Mammary epithelial cell (primary cell): ENCODE data around the gene SNRPD3.

ENCODE experiments used
- EZH2 ChIP-seq: IDR thresholded peaks from 2 replicates; pipeline ENCODE4 v1.6.1; 2012; ENCODE audit warnings: low read length, inconsistent platforms, borderline replicate concordance
- TF ChIP-seq, protein P1 (sequence below), 2 donors: IDR thresholded peaks in 1 of 2; conservative IDR thresholded peaks in 1 of 2; 2 replicates each; pipeline ENCODE4 v1.5.1; 2011 to 2012; ENCODE audit warnings: inconsistent platforms in 2 of 2, low read length in 2 of 2, mild to moderate bottlenecking in 2 of 2, control low read depth in 1 of 2, low read depth in 1 of 2; ENCODE audit not compliant: insufficient read depth in 1 of 2; ENCODE audit errors: extremely low read depth in 1 of 2

DNA sequence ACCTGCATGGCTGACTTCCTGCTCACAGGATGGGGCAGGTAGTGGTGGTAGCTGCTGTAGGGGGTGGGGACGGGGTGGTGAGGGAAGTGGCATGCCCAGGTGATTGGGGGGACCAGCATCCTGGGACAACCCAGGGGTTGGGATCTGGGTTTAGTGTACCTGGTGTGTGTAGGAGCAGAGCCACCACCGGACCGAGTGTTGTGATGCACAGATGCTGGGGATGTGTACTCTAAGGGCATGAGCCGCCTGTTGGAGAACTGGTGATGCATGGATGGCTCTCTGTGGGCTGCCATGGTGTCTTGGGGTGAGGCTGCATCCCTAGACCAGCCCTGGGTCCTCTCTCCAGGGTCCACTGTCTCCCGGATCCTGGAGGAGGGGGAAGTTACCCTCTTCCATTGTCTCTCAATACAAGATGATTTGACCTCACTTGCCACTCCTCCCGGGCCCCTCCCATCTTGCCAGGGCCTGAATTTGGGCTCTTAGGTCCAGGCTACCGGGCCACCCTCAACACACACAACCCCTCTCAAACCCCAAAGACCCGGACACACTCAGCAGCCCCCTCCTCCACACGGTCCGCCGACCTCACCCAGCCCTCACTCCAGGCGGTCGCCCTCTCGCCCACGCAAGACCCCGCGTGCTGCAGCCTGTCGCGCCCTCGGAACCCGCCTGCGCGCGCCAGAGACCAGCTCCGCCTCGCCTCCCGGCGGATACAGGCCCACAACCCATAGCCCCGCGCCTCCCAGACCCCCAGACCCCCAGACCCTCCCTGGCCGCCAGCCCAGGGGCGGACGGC lies 36.5 kb downstream of the SNRPD3 start:
- TF ChIP-seq, protein P1, sequence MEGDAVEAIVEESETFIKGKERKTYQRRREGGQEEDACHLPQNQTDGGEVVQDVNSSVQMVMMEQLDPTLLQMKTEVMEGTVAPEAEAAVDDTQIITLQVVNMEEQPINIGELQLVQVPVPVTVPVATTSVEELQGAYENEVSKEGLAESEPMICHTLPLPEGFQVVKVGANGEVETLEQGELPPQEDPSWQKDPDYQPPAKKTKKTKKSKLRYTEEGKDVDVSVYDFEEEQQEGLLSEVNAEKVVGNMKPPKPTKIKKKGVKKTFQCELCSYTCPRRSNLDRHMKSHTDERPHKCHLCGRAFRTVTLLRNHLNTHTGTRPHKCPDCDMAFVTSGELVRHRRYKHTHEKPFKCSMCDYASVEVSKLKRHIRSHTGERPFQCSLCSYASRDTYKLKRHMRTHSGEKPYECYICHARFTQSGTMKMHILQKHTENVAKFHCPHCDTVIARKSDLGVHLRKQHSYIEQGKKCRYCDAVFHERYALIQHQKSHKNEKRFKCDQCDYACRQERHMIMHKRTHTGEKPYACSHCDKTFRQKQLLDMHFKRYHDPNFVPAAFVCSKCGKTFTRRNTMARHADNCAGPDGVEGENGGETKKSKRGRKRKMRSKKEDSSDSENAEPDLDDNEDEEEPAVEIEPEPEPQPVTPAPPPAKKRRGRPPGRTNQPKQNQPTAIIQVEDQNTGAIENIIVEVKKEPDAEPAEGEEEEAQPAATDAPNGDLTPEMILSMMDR (conservative IDR thresholded peaks at IDR 0.05 in 1 of 2, IDR thresholded peaks at IDR 0.05 in 1 of 2; ENCODE audit: extremely low read depth in 1 of 2, insufficient read depth in 1 of 2, low read depth in 1 of 2, low read length in 2 of 2): no peak
- TF ChIP-seq EZH2: no peak
